Keratinocyte (primary cell): ENCODE data around the gene FOXJ1.

Experiments
- EZH2 ChIP-seq: IDR thresholded peaks from one replicate; pipeline ENCODE4 v1.6.1; 2012; ENCODE audit warnings: inconsistent platforms, mild to moderate bottlenecking, low read length, moderate library complexity
- TF ChIP-seq, protein P1 (sequence below), 3 experiments: IDR thresholded peaks in 1 of 3; conservative IDR thresholded peaks in 1 of 3; optimal IDR thresholded peaks in 1 of 3; 2 replicates in 2 of 3; 3 replicates in 1 of 3; pipeline versions ENCODE3 to v1.5.1; 2011; ENCODE audit warnings: low read length in 3 of 3, mild to moderate bottlenecking in 3 of 3, moderate library complexity in 2 of 3, control low read depth in 1 of 3, inconsistent platforms in 1 of 3; ENCODE audit not compliant: insufficient read depth in 2 of 3; ENCODE audit errors: extremely low read depth in 1 of 3

- TF ChIP-seq, protein P1, sequence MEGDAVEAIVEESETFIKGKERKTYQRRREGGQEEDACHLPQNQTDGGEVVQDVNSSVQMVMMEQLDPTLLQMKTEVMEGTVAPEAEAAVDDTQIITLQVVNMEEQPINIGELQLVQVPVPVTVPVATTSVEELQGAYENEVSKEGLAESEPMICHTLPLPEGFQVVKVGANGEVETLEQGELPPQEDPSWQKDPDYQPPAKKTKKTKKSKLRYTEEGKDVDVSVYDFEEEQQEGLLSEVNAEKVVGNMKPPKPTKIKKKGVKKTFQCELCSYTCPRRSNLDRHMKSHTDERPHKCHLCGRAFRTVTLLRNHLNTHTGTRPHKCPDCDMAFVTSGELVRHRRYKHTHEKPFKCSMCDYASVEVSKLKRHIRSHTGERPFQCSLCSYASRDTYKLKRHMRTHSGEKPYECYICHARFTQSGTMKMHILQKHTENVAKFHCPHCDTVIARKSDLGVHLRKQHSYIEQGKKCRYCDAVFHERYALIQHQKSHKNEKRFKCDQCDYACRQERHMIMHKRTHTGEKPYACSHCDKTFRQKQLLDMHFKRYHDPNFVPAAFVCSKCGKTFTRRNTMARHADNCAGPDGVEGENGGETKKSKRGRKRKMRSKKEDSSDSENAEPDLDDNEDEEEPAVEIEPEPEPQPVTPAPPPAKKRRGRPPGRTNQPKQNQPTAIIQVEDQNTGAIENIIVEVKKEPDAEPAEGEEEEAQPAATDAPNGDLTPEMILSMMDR (optimal IDR thresholded peaks at IDR 0.05 in 1 of 3, IDR thresholded peaks at IDR 0.05 in 1 of 3, conservative IDR thresholded peaks at IDR 0.05 in 1 of 3; ENCODE audit: extremely low read depth in 1 of 3, insufficient read depth in 2 of 3, low read length in 3 of 3): no peak
- TF ChIP-seq EZH2: no peak
Measured at GRCh38 chr17:76094046-76094445, 47.0 kb downstream of the FOXJ1 start.
